HG03045 (cell line): ENCODE measurements around the gene TNFAIP2.

Source experiments
- ATAC-seq: cut with Tn5 transposase; IDR thresholded peaks from one replicate; pipeline ENCODE4 v1.9.1; 2021; ENCODE audit warnings: mild to moderate bottlenecking, moderate library complexity; ENCODE audit not compliant: unreplicated experiment

Gene TNFAIP2

DNA sequence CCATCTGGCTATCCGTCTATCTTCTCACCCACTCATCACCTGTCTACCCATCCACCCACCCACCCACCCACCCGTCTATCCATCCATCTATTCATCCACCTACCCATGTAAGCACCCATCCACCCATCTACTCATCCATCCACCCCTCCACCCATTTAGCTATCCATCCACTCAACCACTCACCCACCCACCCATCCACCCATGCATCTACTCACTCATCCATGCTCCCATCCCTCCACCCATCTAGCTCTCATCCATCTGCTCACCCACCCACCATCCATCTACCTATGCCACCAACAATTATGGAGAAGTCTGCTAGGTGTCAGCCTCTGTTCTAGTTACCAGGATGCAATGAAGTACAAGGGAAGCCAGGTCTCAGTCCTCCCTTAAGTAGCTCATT, 11.1 kb downstream of the TNFAIP2 start:
- no peak for ATAC-seq

DNA sequence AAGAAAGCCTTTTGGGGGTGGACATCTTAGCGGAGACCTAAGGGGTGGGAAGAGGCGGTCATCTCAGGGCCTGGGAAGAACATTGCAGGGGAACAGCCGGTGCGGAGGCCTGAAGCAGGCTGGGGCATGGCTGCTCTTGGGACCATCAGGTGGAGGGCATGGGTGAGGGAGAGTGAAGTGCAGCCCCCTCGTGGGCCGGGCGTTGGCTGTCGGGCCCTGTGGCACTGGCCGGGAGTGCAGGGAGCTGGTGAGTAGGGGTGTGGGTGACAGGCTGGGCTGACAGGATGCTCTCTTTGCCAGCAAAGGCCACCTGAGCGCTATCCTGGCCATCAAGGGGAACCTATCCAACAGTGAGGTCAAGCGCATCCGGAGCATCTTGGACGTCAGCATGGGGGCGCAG, 11.7 kb downstream of the TNFAIP2 start:
- ATAC-seq, result no peak

DNA sequence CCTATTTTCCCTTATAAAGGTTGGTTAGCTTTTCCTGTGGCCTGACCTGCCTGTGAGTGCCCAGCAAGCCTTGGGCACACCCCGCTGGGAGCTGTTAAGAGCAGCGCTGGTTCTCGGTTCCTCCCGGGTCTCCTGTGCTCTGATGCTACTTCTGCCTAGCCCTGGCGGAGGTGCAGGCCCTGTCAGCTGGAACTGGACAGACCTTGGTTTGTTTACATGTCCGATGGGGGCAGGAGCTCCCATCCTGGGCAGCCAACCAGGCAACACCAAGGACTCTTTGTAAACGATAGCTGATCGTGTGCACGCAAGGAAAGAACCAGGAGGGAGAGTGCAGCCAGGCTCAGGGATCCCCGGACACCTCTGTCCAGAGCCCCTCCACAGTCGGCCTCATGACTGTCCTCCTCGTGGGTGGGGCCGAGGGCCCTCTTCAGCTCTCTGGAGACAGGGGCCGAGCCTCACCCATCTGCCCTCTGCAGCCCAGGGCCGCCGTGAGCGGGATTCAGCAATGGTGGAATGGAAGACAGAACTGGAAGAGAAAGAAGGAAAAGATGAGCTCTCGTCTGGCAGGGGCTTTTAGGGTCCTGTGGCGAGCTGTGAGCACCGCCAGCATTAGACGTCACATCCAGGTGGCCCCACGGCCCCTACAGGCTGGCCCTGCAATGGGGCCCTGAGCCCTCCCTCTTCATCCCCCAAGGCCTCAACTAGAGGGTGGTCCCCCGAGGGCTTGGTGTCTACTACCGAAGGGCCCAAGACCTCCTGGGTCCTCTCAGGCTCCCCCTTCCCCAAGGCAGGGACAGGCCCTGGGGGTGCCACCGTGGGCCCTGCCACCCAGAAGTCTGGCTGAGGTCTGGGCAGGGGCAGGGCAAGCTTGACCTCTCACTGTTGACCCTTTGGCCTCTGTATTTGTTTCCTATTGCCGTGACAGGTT, 12.3 kb downstream of the TNFAIP2 start:
- no peak for ATAC-seq

DNA sequence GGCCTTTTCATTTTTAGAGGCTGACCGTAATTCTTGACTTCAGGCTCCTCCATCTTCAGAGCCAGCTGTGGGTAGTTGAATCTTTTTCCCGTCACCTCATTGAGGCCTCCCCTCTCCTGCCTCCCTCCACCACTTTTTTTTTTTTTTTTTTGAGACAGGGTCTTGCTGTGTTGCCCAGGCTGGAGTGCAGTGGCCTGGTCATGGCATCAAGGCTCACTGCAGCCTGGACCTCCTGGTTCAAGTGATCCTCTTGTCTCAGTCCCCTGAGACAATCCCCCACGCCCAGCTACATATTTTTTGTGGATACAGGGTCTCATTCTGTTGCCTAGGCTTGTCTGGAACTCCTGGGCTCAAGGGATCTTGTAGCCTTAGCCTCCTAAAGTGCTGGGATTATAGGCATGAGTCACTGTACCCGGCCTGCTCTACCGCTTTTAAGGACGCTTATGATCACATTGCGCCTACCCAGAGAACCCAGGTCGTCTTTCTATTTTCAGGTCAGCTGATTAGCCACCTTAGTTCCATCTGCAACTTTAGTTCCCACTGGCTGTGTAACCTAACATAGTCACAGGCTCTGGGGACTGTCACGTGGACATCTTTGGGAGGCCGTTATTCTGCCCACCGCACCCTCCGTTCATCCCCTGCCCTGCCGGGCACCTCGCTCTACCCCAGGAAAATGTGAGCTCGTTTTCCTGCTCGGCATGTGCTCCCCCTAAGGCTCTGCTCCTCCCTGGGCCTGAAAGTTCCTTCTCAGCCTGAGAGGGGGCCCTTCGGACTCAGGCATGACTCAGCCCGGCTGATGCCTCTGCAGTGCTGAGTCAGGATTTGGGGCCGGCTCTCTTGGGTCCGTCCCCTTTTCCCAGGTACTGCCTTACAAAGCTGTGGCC, 13.4 kb downstream of the TNFAIP2 start:
- ATAC-seq, result no peak

DNA sequence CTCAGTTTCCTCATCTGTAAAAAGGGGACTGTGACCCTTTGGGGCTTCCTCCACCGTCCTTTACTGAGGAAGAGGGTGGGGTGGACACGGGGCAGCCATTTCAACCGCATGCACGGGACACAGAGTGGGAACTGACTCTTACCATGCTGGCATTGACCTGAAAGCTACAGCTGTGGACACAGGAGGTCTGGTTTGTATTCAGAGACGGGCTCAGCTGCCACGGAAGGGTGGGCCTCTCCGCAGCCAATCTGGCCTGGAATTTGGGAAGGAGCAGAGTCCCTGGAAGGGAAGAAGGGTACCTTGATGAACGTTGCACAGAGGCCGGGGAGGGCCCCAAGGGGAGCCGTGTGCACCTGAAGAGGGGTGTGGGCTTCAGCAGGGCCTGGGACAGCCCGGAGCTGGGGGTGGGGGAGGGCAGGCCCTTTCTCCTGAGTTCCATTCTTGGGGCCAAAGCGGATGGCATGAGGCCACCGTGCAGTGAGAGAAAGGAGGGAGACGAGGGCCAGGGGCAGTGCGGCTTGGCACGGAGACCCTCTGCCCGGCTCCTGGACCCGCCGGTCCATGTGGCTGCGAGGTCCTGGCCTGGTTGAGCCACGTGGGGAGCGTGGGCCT, 14.5 kb downstream of the TNFAIP2 start:
- ATAC-seq, result no peak

DNA sequence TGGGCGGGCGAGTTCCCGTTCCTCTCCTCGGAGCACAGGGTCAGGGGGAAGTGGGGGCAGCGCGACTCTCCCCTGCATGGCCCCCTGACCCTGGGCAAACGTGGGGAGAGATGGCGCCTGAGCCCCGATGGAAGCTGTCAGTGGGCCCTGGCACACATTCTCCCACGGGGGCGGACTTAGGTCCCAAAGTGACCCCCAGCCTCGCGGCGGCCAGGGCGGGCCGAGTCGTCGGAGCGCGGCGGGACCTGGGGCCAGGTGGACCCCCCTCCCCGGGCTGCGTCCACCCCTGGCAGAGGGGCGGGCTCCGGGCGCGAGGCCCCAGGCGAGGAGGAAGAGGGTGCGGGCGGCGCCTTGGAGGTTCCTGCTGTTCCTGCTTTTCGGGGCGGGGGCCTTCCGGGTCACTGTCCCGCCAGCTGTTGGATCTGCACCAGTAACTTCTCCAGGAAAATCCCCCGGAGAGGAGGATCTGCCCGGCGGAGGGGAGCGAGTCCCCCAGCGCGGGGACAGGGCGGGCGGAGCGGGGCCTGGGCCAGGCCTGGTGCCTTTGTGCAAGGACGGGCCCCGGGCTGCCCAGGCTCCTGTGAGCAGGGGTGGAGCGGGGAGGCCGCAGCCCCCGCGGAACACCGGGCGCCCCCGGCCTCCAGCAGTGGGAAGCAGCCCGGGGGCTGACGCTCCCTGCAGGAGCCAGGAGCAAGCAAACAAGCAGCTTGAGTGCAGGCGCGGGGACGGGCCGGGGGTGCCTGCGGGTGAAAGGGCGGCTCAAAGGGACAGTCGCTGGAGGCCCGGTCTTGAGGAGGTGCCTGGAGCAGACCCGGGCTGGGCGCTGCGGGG, 15.3 kb downstream of the TNFAIP2 start:
- ATAC-seq, result no peak

DNA sequence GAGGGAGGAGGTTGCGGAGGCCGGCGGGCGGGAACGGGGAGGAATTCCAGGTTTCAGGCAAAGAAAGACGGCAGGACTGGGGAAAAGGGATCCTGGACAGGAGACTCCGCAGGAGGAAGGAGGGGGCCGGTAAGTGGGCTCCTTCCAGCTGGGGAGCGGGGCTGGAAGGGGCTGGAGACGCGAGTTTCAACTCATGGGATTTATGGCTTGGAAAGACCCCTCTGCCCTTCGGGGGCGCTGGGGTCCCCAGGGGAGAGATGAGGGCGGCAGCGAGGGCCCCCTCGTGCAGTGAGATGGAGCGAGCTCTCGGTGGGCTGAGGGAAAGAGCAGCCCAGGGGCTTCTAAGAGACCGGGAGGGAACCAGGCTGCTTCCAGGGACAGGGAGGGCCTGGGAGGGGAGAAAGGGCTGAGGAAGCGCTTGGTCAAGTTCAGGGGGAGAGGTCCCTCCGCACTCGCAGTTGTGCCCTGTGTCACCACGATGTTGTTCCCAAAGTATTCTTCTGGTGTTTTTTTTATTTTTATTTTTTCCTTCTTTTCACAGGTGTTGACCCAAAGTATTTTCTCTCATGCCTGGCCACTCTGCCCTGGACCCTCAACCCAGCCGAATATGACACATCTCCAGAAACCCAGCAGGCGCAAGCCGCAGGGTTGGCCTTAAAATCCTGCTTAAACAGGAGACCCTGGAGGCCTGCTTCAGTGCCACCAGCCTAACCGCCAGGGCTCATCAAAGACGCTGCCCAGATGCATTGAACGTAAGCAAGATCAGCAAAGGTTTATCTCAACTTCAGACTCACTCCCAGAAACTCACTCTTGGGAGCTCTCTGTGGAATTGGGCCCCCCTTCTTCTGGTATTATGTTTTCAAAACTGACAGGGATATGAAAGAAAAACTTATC, 16.1 kb downstream of the TNFAIP2 start:
- ATAC-seq, result no peak

DNA sequence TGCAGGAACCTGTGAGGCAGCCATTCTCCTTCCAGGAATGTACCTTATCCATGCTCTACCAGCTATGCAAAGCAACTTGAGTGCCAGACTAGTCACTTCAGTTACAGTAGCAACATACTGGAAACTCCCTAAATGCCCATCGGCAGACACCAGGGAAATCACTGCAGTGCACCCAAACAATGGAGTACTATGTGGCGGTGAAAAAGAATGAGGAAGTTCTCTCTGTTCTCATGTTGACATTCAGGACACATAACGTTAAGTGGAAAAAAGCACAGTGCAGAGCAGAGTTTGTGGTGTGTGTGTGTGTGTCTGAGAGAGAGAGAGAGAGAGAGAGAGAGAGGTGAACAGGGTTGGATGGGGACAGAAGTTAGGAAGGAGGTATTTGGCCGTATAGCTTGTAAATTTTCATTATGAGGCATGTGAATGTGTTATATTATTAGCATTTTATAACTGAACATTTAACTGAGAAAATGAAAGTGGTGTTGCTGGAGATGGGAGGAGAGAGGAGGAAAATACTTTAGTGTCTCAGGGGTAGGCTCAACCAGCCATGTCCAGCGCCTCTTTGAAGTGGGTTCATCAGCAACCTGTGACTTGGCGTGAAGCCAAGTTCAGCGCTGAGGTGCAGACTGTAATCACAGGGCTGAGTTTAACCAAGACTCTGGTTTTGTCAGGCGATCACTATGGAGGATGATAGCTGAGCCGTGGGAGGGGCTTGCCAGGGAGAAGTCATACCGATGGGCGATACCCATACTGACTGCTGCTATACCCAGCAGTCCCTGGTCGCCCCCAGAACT, 17.3 kb downstream of the TNFAIP2 start:
- no peak for ATAC-seq

DNA sequence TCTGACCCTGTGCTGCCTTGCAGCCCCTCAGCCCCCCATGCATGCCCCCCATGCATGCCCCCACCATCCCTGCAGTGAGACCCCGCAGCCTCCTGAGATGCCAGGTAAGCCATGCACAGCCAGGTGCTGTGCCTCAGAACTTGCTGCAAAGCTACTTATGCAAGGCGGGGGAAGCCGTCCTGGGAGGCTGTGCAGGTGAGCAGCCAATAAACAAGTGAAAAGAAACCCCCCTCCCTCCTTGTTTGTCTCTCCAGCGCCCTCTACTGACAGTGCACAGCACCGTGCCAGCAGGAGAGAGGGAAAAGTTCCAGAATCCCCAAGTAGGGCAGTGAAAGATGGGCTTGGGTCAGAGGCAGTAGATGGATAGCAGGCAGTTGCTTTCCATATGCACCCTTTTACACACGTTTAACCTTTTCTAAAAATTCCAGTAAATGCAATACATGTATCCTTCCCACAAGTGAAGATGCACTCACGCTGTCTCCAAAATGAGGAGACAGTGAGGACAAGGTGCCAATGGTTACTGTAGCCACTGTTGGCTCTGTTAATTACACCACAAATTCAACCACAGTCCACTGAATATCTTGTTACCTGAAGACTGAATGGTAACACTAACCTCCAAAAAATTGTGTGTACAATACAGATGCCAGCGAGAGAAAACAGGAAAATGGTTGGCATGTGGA, 18.0 kb downstream of the TNFAIP2 start:
- no peak for ATAC-seq

DNA sequence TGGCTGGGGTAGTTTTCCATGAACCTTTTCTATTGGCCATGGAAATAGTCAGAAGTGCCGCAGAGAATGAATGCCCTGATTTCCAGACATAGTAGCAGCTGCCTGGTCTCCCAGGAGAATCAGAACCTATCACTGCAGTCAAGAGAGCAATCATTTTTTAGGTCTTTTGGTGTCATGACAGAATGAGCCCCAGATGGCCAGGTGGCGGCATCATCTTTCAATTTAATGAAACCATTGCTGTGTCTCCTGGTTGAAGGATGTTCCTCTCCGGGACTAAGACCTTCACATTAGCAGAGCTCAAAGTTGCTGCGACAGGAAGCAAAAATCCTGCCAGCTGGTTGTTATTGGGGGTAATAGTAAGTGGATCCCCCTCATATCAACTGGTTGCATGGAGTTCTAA, 18.8 kb downstream of the TNFAIP2 start:
- ATAC-seq, result no peak

DNA sequence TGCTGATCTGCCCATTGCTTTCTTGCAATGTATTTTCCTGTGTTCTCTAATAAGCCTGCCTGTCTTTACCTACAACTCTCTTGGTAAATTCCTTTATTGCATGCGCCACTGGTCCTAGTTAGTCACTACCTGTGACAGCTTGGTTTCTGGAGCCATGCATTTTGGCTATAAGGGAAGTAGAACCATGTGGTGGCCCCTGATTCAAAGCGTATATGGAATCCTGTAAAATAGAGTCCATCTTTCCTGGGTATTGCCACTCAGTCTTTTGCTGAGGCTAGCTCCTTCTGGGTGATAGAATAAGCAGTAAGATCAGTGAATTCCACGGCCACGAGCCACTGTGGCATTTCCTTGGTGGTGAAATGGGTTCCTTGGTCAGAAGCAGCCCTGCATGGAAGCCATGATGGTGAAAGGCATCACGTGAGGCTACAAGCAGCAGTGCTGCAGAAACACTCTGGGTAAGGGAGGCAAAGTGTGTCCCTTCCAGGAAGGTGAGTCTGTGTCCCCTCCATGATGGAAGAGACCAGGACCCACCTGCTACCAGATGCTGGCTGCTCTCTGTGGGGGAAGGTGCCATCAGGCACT, 19.6 kb downstream of the TNFAIP2 start:
- ATAC-seq, result no peak

DNA sequence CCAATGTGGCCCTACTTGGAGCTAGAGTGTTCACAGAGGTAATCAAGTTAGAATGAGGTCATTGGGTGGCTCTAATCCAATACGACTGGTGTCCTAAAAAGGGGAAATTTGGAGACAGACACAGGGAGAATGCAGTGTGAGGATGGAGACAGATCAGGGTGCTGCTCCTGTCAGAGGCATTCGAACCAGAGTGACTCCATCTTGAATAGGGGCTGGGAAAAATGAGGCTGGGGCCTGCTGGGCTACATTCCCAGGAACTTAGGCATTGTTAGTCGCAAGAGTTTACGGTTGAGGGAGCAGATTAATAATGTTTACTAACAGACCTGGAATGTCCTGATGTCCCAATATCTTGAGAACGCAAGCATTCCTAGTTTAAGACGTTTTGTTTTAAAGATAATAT, 20.2 kb downstream of the TNFAIP2 start:
- no peak for ATAC-seq

DNA sequence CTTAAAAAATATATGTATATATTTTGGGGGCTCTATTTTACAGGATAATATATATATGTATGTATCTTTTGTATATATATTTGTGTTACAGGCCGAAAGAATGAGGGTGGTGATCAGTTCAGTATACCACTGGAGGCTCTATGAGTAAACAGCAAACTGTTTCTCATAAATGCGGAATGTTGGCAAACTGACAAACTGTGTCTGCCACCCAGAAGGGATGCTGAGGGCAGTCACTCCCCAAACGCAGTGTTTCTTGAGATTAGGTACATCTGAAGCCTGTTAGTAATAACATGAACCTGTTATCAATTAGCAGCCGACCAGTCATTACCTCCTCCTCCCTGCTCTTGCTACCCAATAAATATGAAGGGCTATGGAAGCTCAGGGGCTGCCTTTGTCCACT, 20.8 kb downstream of the TNFAIP2 start:
- ATAC-seq, result no peak

DNA sequence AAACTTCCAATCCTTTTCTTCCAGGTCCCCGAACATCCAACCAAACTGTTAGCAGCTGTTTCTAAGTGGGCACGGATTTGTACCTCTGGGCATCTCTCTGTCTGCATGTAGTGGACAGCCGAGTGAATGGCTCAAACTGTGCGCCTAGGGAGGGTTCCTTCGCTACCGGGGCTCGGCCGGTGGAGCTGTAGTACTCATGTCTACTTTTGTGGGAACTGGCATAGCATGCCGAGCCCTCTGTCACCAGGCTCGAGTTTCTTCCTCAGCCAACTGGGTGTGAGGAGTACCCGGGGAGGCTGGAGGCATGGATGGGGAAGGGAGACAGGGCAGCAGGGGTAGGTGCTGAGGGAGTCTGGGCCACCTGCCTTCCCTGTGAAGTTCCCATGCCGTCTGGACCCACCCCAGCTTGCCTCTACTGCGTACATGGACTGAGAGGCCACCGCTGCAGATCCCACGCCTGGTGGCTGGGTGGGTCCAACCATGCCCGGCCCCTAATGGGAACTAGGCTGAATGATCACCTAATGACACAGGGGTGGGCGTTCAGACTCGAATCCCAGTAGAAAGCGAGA, 23.0 kb downstream of the TNFAIP2 start:
- ATAC-seq, result no peak

DNA sequence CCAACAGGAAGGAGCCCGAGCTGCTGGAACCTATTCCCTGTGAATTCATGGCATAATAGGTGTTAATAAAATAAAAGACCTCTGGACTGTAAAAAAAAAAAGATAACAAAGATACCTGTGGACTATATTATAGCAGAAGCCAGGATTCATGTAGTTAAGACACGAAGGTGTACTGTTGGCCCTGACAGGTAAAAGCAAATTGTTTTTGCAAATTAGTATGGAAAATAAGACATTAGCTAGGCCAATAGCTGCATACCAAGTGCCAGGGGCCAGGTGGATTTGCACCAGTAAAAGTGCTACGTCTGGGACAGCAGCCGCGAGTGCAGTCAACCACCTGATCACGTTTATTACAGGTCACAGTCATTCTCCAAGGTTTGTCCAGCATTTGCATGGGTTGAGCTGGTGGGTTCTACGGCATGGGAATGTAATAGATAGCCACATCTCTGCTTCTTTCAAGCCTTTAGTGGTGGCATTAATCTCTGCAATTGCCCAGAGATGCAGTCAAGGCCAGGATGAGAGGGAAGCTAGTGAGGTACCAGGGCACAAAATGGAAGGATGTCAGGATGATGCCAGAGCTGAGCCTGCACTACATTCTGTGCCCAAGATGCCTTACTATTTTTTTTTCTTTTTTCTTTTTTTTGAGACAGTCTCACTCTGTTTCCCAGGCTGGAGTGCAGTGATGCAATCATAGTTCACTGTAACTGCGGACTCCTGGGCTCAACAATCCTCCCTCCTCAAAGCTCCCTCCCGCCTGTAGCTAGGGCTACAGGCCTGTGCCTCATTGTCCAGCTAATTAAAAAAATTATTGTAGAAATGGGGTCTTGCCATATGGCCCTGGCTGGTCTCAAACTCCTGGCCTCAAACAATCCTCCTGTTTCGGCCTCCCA, 26.3 kb downstream of the TNFAIP2 start:
- ATAC-seq, result no peak

DNA sequence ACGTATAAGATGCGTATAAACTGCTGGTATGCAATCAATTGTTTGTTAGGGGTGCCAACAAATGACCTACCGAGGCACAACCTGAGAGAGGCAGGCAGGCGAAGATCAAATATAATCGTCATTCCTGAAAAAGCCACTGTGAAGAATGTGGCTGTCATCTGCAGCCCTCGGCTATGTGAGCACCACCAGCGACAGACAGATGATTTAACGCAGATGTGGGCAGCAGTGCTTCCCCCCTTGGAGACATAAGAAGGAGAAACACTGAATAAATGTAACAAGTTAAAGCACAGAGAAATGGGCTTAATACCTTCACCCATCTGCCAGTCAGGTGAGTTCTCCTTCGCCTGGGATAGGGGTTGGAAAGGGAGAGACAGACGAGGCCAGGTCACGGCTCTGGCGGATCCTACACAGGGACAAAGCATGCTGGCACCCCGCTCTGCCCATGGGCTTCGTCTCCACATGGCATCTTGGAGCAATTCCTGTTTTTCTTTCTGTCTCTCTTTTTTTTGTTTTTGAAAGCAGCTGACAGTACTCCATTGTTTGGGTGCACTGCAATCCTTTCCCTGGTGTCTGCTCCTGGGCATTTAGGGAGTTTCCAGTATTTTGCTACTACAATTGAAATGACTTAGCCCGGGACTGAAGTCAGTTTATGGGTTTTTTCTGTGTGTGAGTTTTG, 28.1 kb downstream of the TNFAIP2 start:
- ATAC-seq, result no peak
